ENCODE results near the gene RBBP5.

RBBP5 gene

GRCh38 chr1:205053296-205053695 is 68.5 kb downstream of the RBBP5 start:
- no peak for DNase-seq

- no peak for DNase-seq
Measured at GRCh38 chr1:205052690-205053089, 69.1 kb downstream of the RBBP5 start.

GRCh38 chr1:205049479-205049878 is 72.3 kb downstream of the RBBP5 start:
- DNase-seq = no peak

GRCh38 chr1:205048382-205048781 is 73.4 kb downstream of the RBBP5 start:
- DNase-seq = no peak

- no peak for DNase-seq
Measured at GRCh38 chr1:205047764-205048231, 74.0 kb downstream of the RBBP5 start.

GRCh38 chr1:205046870-205047269 is 74.9 kb downstream of the RBBP5 start:
- no peak for DNase-seq

- DNase-seq = no peak
Measured at GRCh38 chr1:205045146-205045545, 76.6 kb downstream of the RBBP5 start.

- no peak for DNase-seq
Measured at GRCh38 chr1:205044741-205045140, 77.0 kb downstream of the RBBP5 start.

- no peak for DNase-seq
Measured at GRCh38 chr1:205043866-205044265, 77.9 kb downstream of the RBBP5 start.

GRCh38 chr1:205042911-205043806 is 78.6 kb downstream of the RBBP5 start, which contains the start of gene CNTN2:
CNTN2 (plus strand) TSS chr1:205043212; CDS start chr1:205053186, 9,974 bp downstream.
- DNase-seq = no peak

- no peak for DNase-seq
Measured at GRCh38 chr1:205041998-205042910, 79.5 kb downstream of the RBBP5 start.

- DNase-seq = no peak
Measured at GRCh38 chr1:205041001-205041715, 80.6 kb downstream of the RBBP5 start.

GRCh38 chr1:205038132-205038786 is 83.5 kb downstream of the RBBP5 start:
- DNase-seq = no peak

GRCh38 chr1:205037539-205037938 is 84.2 kb downstream of the RBBP5 start:
- DNase-seq = no peak

Measured in suppressor macrophage treated with lipopolysaccharide for 4 hours (primary cell).